ENCODE data around the gene MUC6.

The MUC6 gene

GRCh38 chr11:991034-991433 lies 45.5 kb downstream of the MUC6 start:
- no peak overlapping the region for H3K4me3 ChIP-seq (ENCODE audit: low read length)
- no peak for DNase-seq (ENCODE audit: low read depth)
- no peak for TF ChIP-seq CTCF (conservative IDR thresholded peaks at IDR 0.05; ENCODE audit: low read length)

GRCh38 chr11:990101-990500 lies 46.4 kb downstream of the MUC6 start:
- H3K4me3 ChIP-seq (ENCODE audit: low read length) = no peak overlapping the region
- no peak for DNase-seq (ENCODE audit: low read depth)
- TF ChIP-seq CTCF (conservative IDR thresholded peaks at IDR 0.05; ENCODE audit: low read length) = no peak

- TF ChIP-seq CTCF (conservative IDR thresholded peaks at IDR 0.05; ENCODE audit: low read length) = no peak
- no peak overlapping the region for H3K4me3 ChIP-seq (ENCODE audit: low read length)
- no peak for DNase-seq (ENCODE audit: low read depth)
Observed at GRCh38 chr11:987671-988070, 48.8 kb downstream of the MUC6 start.

DNA sequence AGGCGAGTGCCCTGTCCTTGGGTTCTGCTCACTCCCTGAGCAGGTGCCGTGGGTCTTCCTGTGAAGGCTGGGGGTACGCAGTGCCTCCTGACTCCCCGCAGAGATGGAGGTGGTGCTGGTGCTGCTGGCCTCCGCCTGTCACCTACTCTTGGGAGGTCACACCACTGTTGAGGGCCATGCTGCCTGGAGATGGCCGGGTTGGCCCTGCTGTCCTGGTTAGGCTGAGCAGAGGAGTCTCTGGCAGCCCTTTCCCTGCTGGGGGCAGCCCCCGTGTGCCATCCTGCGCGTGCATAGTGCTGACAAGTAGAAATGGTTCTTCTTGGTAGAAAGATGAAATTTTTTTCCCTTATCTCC lies 49.6 kb downstream of the MUC6 start:
- no peak for TF ChIP-seq CTCF (conservative IDR thresholded peaks at IDR 0.05; ENCODE audit: low read length)
- no peak for DNase-seq (ENCODE audit: low read depth)
- no peak overlapping the region for H3K4me3 ChIP-seq (ENCODE audit: low read length)

GRCh38 chr11:986270-986951 lies 50.1 kb downstream of the MUC6 start:
- no peak for DNase-seq (ENCODE audit: low read depth)
- TF ChIP-seq CTCF (conservative IDR thresholded peaks at IDR 0.05; ENCODE audit: low read length) = no peak
- H3K4me3 ChIP-seq (ENCODE audit: low read length) = no peak overlapping the region

DNA sequence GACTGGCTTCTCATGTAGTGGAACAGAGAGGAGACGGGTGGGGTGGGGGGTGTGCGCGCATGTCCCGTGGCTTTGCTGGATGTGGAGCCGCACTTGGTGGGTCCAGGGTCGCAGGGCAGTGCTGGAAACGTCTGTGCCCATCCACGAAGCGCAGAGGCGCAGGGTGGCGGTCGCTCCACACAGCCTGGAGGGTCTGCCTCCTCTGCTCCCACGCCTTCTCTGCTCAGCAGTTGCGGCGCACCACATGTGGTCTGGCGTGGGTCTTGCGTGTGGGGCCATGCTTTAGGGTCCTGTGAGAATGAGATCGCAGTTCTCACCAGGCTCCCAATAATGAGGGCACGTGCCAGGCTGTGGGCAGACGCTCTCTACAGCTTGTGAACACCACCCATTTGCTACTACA lies 50.7 kb downstream of the MUC6 start:
- DNase-seq (ENCODE audit: low read depth) = no peak
- no peak overlapping the region for H3K4me3 ChIP-seq (ENCODE audit: low read length)
- TF ChIP-seq CTCF (conservative IDR thresholded peaks at IDR 0.05; ENCODE audit: low read length) = no peak

DNA sequence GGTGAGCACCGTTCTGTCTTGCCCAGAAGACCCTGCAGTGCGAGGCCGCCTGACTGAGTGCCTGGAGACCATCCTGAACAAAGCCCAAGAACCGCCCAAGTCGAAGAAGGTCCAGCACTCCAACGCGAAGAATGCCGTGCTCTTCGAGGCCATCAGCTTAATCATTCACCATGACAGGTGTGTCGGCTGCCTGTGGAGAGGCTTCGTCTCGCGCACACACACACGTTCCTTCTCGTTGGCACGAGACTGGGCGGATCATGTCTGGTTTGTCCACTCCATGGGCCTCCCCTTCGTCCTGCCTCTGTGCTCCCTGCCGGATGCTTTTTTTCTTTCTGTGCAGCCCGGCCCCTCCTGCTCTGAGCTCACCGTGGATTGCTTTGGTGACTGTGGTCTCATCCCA lies 51.1 kb downstream of the MUC6 start:
- DNase-seq (ENCODE audit: low read depth) = no peak
- TF ChIP-seq CTCF (conservative IDR thresholded peaks at IDR 0.05; ENCODE audit: low read length) = no peak

More for the DNA sequence above, 51.1 kb downstream of the MUC6 start:
- no peak overlapping the region for H3K4me3 ChIP-seq (ENCODE audit: low read length)

All from AG10803 (cell line).